ENCODE measurements around the gene NPPB. TPM values are rescaled to one million over a fixed set of nuclear protein-coding genes. Genes with fewer than 3 reads are reported as not detected.

NPPB gene
- total RNA-seq, 2 experiments from 2014 or later = not detected

DNA sequence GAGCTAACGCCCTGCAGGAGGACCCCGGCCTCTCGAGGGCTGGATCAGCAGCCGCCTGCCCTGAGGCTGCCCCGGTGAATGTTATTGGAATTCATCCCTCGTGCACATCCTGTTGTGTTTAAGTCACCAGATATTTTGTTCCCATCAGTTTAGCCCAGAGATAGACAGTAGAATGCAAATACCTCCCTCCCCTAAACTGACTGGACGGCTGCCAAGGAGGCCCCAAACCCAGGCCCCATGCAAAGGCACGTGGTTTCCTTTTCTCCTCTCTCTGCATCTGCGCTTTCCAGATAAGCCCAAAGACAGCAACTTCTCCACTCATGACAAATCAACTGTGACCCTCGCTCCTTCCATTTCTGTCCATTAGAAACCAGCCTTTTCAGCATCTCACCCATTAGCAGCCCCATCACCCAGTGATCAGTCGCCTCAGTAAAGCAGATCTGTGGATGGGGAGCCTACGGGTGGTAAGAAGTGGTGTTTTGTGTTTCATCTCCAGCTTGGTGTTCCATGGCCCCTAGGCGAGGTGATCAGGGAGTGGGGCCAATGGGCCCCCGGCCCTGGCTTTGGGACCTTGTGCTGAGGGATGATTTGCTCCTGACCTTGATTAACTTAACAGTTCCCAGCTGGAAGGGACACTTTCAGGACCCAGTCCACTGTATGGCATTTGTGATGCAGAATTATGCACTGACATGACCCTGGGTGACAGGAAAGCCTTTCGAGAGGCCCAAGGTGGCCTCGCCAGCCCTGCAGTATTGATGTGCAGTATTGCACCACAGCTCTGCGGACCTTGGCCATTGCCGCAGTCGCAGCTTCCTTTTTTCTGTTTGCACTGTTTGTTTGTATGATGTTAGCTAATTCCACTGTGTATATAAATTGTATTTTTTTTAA, 16.3 kb downstream of the NPPB start:
- POLR2A ChIA-PET = interaction anchor here (7.3 kb wide), 1 partner anchor 66 kb away, joined by 84 read pairs; no protein-coding TSS in a partner anchor
- ATAC-seq (ENCODE audit: low read depth) = no peak

DNA sequence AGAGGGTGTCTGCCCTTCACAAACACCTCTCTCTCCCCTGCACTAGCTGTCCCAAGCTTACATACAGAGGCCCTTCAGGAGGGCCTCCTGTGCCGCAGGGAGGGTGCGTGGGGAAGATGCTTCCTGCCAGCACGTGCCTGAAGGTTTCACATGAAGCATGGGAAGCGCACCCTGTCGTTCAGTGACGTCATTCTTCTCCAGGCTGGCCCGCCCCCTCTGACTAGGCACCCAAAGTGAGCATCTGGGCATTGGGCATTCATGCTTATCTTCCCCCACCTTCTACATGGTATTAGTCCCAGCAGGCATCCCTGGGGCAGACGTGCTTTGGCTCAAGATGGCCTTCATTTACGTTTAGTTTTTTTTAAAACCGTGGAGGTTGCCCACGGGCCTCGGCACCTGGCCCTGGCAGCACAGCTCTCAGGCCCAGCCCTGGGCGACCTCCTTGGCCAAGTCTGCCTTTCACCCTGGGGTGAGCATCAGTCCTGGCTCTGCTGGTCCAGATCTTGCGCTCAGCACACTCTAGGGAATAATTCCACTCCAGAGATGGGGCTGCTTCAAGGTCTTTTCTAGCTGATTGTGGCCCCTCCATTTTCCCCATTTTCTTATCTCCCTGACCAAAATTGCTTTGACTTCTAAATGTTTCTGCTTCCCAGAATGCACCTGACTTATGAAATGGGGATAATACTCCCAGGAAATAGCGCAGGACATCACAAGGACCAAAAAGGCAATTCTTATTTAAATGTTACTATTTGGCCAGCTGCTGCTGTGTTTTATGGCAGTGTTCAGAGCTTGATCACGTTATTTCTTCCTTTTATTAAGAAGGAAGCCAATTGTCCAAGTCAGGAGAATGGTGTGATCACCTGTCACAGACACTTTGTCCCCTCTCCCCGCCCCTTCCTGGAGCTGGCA, 17.2 kb downstream of the NPPB start:
- peaks cover 18% of the 10 kb centered on the region for H3K36me3 Mint-ChIP-seq
- peaks cover 8% of the 10 kb centered on the region for H3K4me1 Mint-ChIP-seq
- no peak overlapping the region for H3K27ac Mint-ChIP-seq

More for the DNA sequence above, 16.3 kb downstream of the NPPB start:
- peaks cover 8% of the 10 kb centered on the region for H3K4me1 Mint-ChIP-seq
- H3K27me3 Mint-ChIP-seq = no peaks in the 10 kb centered on the region
- no peak overlapping the region for H3K4me3 Mint-ChIP-seq
- DNase-seq = no peak
- H3K36me3 Mint-ChIP-seq = peaks cover 18% of the 10 kb centered on the region
- no peaks in the 10 kb centered on the region for H3K9me3 Mint-ChIP-seq
- no peak overlapping the region for H3K27ac Mint-ChIP-seq

DNA sequence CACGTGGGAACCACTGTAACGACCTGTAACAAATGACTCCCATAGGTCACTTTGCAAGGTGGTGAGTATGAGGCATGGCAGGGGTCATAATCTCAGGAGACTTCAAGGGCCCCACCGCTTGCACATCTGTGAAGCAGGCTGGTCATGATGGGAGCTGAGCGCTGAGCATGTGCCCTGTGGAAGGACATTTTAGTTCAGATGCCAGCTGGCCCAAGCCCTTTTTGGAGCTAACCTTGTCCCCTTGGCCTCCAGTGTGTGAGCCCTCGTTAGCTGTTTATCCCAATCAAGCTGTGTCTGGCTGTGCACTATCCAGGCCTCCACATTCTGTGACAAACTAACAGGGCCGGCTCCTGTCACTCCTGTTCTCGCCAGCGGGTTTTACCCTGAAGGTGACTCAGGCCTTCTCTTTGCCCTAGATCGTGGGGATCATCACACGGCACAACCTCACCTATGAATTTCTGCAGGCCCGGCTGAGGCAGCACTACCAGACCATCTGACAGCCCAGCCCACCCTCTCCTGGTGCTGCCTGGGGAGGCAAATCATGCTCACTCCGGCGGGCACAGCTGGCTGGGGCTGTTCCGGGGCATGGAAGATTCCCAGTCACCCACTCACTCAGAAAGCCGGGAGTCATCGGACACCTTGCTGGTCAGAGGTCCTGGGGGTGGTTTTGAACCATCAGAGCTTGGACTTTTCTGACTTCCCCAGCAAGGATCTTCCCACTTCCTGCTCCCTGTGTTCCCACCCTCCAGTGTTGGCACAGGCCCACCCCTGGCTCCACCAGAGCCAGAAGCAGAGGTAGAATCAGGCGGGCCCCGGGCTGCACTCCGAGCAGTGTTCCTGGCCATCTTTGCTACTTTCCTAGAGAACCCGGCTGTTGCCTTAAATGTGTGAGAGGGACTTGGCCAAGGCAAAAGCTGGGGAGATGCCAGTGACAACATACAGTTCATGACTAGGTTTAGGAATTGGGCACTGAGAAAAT, 18.7 kb downstream of the NPPB start:
- Mint-ChIP-seq H3K27me3 (no peaks in the 10 kb centered on the region), H3K27ac (no peak overlapping the region), H3K4me1 (peaks cover 8% of the 10 kb centered on the region), H3K36me3 (peaks cover 14% of the 10 kb centered on the region), H3K9me3 (no peaks in the 10 kb centered on the region), H3K4me3 (no peak overlapping the region)
- ATAC-seq (ENCODE audit: low read depth) = no peak
- POLR2A ChIA-PET = interaction anchor here (7.3 kb wide), 1 partner anchor 69 kb away, joined by 84 read pairs; no protein-coding TSS in a partner anchor
- DNase-seq = no peak

More for the DNA sequence above, 17.2 kb downstream of the NPPB start:
- DNase-seq (no peak), ATAC-seq (ENCODE audit: low read depth) (no peak)
- Mint-ChIP-seq H3K4me3 (no peak overlapping the region), H3K9me3 (no peaks in the 10 kb centered on the region), H3K27me3 (no peaks in the 10 kb centered on the region)
- POLR2A ChIA-PET = interaction anchor here (0.6 to 7.3 kb wide), 2 partner anchors 28 to 67 kb away, joined by 3 to 84 read pairs; no protein-coding TSS in a partner anchor

DNA sequence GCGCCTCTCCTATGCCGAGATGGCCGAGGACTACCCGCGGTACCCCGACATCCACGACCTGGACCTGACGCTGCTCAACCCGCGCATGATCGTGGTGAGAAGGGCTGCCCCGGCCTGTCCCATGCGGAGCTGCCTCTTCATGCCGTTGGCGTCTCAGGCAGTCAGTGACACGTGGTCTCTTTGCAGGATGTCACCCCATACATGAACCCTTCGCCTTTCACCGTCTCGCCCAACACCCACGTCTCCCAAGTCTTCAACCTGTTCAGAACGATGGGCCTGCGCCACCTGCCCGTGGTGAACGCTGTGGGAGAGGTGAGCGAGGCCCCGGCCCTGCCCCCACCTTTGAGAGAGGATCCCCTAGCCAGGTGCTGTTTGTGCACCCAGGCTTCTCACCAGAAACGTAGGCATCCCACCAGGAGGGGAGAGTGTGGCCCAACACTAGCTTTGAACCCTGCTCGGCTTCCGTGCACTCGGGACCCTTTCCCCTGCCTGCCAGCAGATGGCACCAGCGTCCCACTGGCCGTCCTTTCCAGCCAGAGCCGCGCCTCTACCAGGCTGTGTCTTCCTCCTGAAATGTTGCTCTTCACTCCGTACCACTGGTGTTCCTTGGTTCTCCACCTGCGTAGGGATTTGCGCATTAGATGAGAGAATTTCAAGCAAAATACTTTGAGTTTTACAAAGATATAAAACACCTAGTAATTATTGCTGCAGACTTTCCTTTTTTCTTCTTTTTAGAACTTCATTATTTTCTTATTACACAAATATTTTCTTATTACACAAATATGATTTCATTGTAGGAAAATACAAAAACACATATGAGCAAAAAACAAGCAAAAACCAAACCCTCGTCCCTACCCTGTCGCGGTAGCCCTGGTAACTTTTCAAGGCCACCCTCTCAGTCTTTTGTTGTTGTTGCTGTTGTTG, 20.1 kb downstream of the NPPB start:
- H3K36me3 Mint-ChIP-seq = peaks cover 11% of the 10 kb centered on the region
- DNase-seq (peak; percentile 82), ATAC-seq (ENCODE audit: low read depth) (peak; percentile 95)
- H3K27ac Mint-ChIP-seq = no peak overlapping the region
- peaks cover 8% of the 10 kb centered on the region for H3K4me1 Mint-ChIP-seq
- H3K9me3 Mint-ChIP-seq = no peaks in the 10 kb centered on the region
- no peaks in the 10 kb centered on the region for H3K27me3 Mint-ChIP-seq
- no peak overlapping the region for H3K4me3 Mint-ChIP-seq
- POLR2A ChIA-PET = interaction anchor here (7.3 kb wide), 1 partner anchor 70 kb away, joined by 84 read pairs; no protein-coding TSS in a partner anchor

DNA sequence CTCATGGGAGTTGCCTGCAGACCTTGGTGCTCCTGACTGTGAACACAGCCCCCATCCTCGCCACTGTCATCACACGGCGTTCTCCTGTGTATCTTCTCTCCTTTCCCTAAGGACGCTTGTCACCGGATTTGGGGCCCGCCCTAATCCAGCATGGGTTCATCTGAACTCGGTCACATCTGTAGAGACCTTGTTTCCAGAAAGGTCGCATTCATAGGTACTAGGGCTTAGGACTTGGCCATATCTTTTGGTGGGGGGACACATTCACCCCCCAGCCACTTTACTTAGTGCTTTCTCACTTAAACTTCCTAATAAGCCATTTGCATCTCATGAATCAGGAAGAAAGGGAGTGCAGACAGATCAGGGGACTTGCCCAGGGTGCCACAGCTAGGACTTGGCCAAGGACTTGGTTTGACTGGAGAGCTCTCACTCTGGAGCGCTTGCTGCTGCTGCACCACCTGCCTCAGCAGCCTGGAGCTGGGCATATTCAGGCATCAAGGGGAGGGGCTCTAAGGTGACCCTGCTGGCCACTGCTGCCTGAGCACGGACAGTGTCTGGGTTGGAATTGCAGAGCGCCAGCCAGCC, 20.9 kb downstream of the NPPB start:
- POLR2A ChIA-PET = interaction anchor here (7.3 kb wide), 1 partner anchor 71 kb away, joined by 84 read pairs; no protein-coding TSS in a partner anchor
- no peaks in the 10 kb centered on the region for H3K9me3 Mint-ChIP-seq
- DNase-seq (no peak), ATAC-seq (ENCODE audit: low read depth) (no peak)
- H3K4me3 Mint-ChIP-seq = no peak overlapping the region
- H3K4me1 Mint-ChIP-seq = peaks cover 8% of the 10 kb centered on the region
- no peaks in the 10 kb centered on the region for H3K27me3 Mint-ChIP-seq
- peak overlapping the region; percentile 32 for H3K27ac Mint-ChIP-seq
- H3K36me3 Mint-ChIP-seq = peaks cover 10% of the 10 kb centered on the region

DNA sequence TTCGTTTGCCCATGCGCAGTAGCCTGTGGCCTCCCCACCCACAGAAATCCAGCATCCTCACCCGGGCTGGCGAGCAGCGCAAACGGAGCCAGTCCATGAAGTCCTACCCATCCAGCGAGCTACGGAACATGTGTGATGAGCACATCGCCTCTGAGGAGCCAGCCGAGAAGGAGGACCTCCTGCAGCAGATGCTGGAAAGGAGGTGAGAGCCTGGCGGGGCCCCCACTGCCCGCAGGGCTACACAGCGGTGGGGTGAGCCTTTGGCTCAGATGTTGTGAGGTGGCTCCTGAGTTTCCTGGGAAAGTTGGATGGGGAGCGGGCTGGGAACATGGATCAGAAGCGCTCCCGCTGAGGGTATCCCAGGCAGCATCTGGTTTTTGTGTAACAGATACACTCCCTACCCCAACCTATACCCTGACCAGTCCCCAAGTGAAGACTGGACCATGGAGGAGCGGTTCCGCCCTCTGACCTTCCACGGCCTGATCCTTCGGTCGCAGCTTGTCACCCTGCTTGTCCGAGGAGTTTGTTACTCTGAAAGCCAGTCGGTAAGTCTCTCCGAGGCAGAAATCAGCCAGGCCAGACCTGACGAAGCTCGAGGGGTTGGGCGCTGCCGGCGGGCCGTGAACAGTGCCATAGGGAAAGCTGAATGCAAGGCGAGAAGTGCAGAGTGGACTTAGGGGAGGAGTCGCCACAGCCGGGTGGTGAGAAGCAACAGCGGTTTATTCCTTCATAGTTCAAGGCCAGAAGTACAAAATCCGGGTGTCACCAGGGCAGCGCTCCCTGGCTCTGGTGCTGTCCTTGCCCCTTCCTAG, 21.6 kb downstream of the NPPB start:
- ATAC-seq (ENCODE audit: low read depth) = no peak
- POLR2A ChIA-PET = interaction anchor here (7.3 kb wide), 1 partner anchor 72 kb away, joined by 84 read pairs; no protein-coding TSS in a partner anchor
- no peak for DNase-seq
- Mint-ChIP-seq H3K4me1 (peaks cover 7% of the 10 kb centered on the region), H3K36me3 (peaks cover 10% of the 10 kb centered on the region), H3K9me3 (no peaks in the 10 kb centered on the region), H3K27me3 (no peaks in the 10 kb centered on the region), H3K4me3 (no peak overlapping the region), H3K27ac (no peak overlapping the region)

DNA sequence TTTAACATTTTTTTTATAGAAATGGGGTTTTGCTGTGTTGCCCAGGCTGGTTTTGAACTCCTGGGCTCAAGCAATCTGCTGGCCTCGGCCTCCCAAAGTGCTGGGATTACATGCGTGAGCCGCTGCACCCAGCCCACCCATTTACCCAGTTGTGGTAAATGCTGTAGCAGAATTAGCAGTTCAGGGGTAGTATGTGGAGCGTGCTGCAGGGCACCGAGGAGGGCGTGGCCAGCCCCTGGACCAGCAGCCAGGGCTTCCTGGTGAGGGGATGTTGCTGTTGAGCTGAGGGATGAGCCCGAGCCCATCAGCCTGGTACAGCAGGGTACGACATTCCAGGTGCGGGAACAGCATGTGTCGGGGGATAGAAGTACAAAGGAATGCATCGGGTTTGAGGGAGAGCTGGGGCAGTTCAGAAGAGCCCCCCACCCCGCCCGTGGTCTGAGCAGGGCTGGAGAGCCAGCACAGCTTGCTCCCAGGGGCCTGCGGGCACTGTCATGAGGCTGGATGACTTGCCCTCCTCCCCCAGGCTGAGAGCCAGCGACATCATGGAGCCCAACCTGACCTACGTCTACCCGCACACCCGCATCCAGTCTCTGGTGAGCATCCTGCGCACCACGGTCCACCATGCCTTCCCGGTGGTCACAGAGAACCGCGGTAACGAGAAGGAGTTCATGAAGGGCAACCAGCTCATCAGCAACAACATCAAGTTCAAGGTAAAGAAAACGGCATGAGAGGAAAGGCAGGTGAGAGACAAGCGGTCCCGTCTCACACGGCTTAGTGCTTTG, 23.1 kb downstream of the NPPB start:
- DNase-seq = no peak
- H3K27me3 Mint-ChIP-seq = no peaks in the 10 kb centered on the region
- POLR2A ChIA-PET = interaction anchor here (7.3 kb wide), 1 partner anchor 73 kb away, joined by 84 read pairs; no protein-coding TSS in a partner anchor
- H3K9me3 Mint-ChIP-seq = no peaks in the 10 kb centered on the region
- ATAC-seq (ENCODE audit: low read depth) = no peak
- no peak overlapping the region for H3K27ac Mint-ChIP-seq
- no peak overlapping the region for H3K4me3 Mint-ChIP-seq
- peaks cover 7% of the 10 kb centered on the region for H3K4me1 Mint-ChIP-seq
- peaks cover 10% of the 10 kb centered on the region for H3K36me3 Mint-ChIP-seq

DNA sequence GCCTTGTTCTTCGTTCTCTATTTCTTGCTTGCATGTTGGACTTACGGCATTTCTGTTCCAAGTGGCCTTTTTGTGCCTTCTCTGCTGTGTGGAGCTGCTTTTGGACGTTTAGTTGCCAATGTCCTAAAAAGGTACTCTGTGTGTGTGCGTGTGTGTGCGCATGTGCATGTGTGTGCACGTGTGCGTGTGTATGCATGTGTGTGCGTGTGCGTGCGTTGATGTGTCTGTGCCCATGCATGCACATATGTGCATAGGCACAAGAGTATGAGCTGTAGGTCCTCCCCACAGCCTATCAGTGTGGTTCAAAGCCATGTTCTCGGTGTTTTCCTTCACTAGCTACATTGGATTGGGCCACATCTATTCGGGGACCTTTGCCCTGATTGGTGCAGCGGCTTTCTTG, 24.8 kb downstream of the NPPB start:
- H3K4me1 Mint-ChIP-seq = peaks cover 5% of the 10 kb centered on the region
- H3K27me3 Mint-ChIP-seq = no peaks in the 10 kb centered on the region
- POLR2A ChIA-PET = no interaction called here
- H3K36me3 Mint-ChIP-seq = peaks cover 10% of the 10 kb centered on the region
- H3K27ac Mint-ChIP-seq = no peak overlapping the region
- no peaks in the 10 kb centered on the region for H3K9me3 Mint-ChIP-seq
- H3K4me3 Mint-ChIP-seq = no peak overlapping the region
- DNase-seq (no peak), ATAC-seq (ENCODE audit: low read depth) (no peak)

DNA sequence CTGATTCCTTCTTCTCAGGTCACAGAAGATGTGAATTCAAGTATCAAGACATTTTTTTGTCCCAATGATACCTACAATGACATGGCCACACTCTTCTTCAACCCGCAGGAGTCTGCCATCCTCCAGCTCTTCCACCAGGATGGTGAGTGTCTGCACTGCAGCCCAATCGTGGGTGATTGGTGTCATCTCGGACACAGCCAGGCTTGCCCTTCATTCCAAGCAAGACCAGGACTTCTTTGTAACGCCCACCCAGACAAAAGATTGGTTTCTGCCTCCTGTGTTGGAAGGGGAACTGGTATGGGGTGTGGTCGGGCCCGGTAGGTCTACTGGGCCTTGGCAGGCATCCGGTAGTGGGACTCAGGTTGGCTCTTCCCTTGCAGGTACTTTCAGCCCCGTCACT, 25.2 kb downstream of the NPPB start:
- Mint-ChIP-seq H3K27ac (no peak overlapping the region), H3K4me1 (peaks cover under 1% of the 10 kb centered on the region), H3K27me3 (no peaks in the 10 kb centered on the region), H3K36me3 (peaks cover 6% of the 10 kb centered on the region), H3K9me3 (no peaks in the 10 kb centered on the region), H3K4me3 (no peak overlapping the region)
- ATAC-seq (ENCODE audit: low read depth) (no peak), DNase-seq (no peak)
- POLR2A ChIA-PET = no interaction called here

DNA sequence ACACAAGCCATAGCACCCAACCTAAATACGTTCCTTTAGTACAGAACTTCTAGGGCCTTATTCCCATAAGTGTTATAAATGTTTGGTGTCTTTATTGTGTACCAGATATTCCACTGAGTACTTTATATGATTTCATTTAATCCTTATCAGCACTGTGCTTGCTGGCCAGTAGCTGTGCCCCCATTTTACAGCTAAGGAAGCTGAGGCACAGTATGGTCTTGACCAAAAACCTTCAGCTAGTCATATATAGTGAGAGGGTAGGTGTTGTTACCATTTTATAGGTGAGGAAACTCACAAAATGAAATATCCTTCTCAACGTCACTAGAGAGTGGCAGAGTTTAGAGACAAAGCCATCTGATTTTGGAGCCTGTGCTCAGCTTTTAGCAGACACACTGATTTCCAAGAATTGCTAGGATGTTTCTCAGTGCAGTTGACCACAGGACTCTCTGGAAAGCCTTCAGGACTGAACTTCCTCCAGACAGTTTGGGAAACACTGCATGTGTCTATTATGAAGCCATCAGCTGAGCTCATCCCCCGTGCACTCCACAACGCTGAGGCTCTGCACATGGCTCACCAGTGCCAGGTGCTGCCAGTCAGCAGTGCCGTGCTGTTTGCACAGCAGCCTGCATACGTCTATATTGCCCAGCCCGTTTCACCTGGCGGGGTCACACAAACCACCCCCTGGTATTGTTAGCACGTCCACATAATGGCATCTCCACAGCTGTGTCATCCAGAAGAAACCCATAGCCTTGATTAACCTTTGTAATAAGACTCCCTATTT, 26.6 kb downstream of the NPPB start:
- H3K27me3 Mint-ChIP-seq = no peaks in the 10 kb centered on the region
- no peak for ATAC-seq (ENCODE audit: low read depth)
- no peak overlapping the region for H3K4me3 Mint-ChIP-seq
- peaks cover 10% of the 10 kb centered on the region for H3K36me3 Mint-ChIP-seq
- POLR2A ChIA-PET = no interaction called here
- no peaks in the 10 kb centered on the region for H3K9me3 Mint-ChIP-seq
- no peak overlapping the region for H3K27ac Mint-ChIP-seq
- no peak for DNase-seq
- no peaks in the 10 kb centered on the region for H3K4me1 Mint-ChIP-seq
